Ovary (tissue), 10 donors: Measurements from ENCODE around the gene CTLA4. TPM values are rescaled to one million over a fixed set of nuclear protein-coding genes. Genes with fewer than 3 reads are reported as not detected.

Experiments used
- DNase-seq, 5 donors: peaks; one replicate each; pipeline ENCODE4 v3.0.0-alpha.2; 2019 to 2020
- H3K27ac ChIP-seq, 2 donors: fragments of 200-600 bp; one replicate each; pipeline versions ENCODE4 v1.5.1 to v1.8.0; 2019 to 2022
- H3K27me3 ChIP-seq: fragments of 200-600 bp; one replicate; pipeline ENCODE4 v1.8.0; 2022
- H3K36me3 ChIP-seq: fragments of 200-600 bp; sonication (generic); one replicate; pipeline ENCODE4 v1.5.1; 2019
- H3K4me1 ChIP-seq: one replicate; pipeline ENCODE4 v1.8.1; 2013; ENCODE audit warnings: mild to moderate bottlenecking, moderate library complexity; ENCODE audit not compliant: insufficient read depth
- H3K4me3 ChIP-seq: fragments of 200-600 bp; sonication (generic); one replicate; pipeline ENCODE4 v1.5.1; 2017
- H3K9me3 ChIP-seq, 2 donors: fragments of 200-600 bp in 1 of 2; sonication (generic) in 1 of 2; one replicate each; pipeline versions ENCODE4 v1.5.1 to v1.8.1; 2013 to 2019; ENCODE audit warnings: mild to moderate bottlenecking in 1 of 2, moderate library complexity in 1 of 2
- CTCF ChIP-seq, 3 donors: fragments of 450-650 bp in 2 of 3; fragments of 200-600 bp in 1 of 3; IDR thresholded peaks; one replicate each; pipeline versions ENCODE4 v1.5.1 to v1.8.0; 2016 to 2022; ENCODE audit warnings: antibody characterized with exemption in 3 of 3, mild to moderate bottlenecking in 1 of 3
- EP300 ChIP-seq: sonication (generic); formaldehyde crosslinking; IDR thresholded peaks from one replicate; pipeline ENCODE4 v1.6.1; 2017; ENCODE audit warnings: antibody characterized with exemption
- POLR2A ChIP-seq: fragments of 450-650 bp; IDR thresholded peaks from one replicate; pipeline ENCODE4 v1.6.1; 2017; ENCODE audit warnings: antibody characterized with exemption, mild to moderate bottlenecking, moderate library complexity
- WGBS, 3 donors: extraction: QIAGEN DNeasy Blood & Tissue Kit in 1 of 3; methylation state at CpG; one replicate each; pipeline versions ENCODE4 v1.1.5 to v1.1.7; 2013 to 2017; 5-methylcytosine and 5-hydroxymethylcytosine counted together
- intact Hi-C, 4 donors: fragments of 100-400 bp; cut with DNase I; formaldehyde crosslinking; loops; one replicate each; pipeline versions ENCODE4 v1.11.0 to v1.15.1; 2022 to 2023
- long read RNA-seq, 3 donors: library from polyadenylated mRNA in 2 of 3; unstranded in 2 of 3; transcript quantifications; one replicate each; pipeline ENCODE4 v2.0.0 and lab custom pipeline, GENCODE V29; 2021 to 2026
- polyA plus RNA-seq, 2 donors: library from polyadenylated mRNA; stranded (reverse); fragments of 200-250 nt in 1 of 2; fragments of 350-450 nt in 1 of 2; fragmentation: Illumina TruSeq in 1 of 2; extraction: RNeasy Lipid Tissue Mini Kit (QIAGEN cat#74804) in 1 of 2; gene quantifications; one replicate each; pipeline ENCODE4 v1.2.3, GENCODE V29; 2013 to 2014
- total RNA-seq, 7 donors: library from RNA; depleted of rRNA in 2 of 7; stranded (reverse); fragments of >200 nt in 2 of 7; fragmentation: NEBNext Ultra II Directional in 3 of 7; extraction: Animal tissue kit (Norgen Biotek cat#: 25700) in 3 of 7; gene quantifications; one replicate each; pipeline versions ENCODE4 v1.1.0 to v1.2.4, GENCODE V29; 2016 to 2023
- donor health status: DM: no; HTN: no; CAD: no; lungs with moderate emphysema.
- donor health status: DM: no; HTN: no; CAD: no.
- donor health status: Bipolar disorder and iron deficiency.
- donor health status: DM: yes; HTN: yes; CAD: no.
- donor health status: DM: no; HTN: no; CAD: no.
- donor health status: DM: yes; HTN: yes; CAD: no.

Gene CTLA4
- total RNA-seq (under 1 TPM in 1 of 7 donors, not detected in 6; 0.51 TPM), polyA plus RNA-seq (under 1 TPM; 0.04 to 0.17 TPM)
- long read RNA-seq, donor 1 = 0 reads
- long read RNA-seq, donor 2 = 0 reads
- long read RNA-seq, donor 3 = 0 reads

DNA sequence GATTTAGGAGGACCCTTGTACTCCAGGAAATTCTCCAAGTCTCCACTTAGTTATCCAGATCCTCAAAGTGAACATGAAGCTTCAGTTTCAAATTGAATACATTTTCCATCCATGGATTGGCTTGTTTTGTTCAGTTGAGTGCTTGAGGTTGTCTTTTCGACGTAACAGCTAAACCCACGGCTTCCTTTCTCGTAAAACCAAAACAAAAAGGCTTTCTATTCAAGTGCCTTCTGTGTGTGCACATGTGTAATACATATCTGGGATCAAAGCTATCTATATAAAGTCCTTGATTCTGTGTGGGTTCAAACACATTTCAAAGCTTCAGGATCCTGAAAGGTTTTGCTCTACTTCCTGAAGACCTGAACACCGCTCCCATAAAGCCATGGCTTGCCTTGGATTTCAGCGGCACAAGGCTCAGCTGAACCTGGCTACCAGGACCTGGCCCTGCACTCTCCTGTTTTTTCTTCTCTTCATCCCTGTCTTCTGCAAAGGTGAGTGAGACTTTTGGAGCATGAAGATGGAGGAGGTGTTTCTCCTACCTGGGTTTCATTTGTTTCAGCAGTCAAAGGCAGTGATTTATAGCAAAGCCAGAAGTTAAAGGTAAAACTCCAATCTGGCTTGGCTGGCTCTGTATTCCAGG is at the start of gene CTLA4:
Gene CTLA4, plus strand, starts transcription at position 211 of the 640 bp plus-strand sequence. Its CDS starts 172 bp downstream, at position 383.
- 84 to 93% (median 87%) methylated on average over 6 of the region's 6 CpGs for WGBS, 3 donors
- DNase-seq = no peak

GRCh38 chr2:203818656-203819055 is 48.9 kb upstream of the CTLA4 start:
- TF ChIP-seq POLR2A (no peak), EP300 (no peak), CTCF (IDR thresholded peaks at IDR 0.05) (no peak)
- Histone ChIP-seq H3K27ac (no peak overlapping the region), H3K36me3 (no peaks in the 10 kb centered on the region), H3K27me3 (no peaks in the 10 kb centered on the region), H3K4me1 (no peaks in the 10 kb centered on the region), H3K9me3 (no peaks in the 10 kb centered on the region), H3K4me3 (no peak overlapping the region)
- DNase-seq = no peak
- WGBS, 3 donors = 92 to 95% (median 94%) methylated on average over 2 of the region's 2 CpGs
- intact Hi-C loops = loop anchor here in 2 of 4 donors (10.0 kb wide), 2 partner anchors 324 to 334 kb away; no protein-coding TSS in a partner anchor

More for the DNA sequence above, at the start of gene CTLA4:
- TF ChIP-seq EP300 (no peak), CTCF (IDR thresholded peaks at IDR 0.05) (no peak), POLR2A (no peak)
- intact Hi-C loops = no loop called here
- Histone ChIP-seq H3K9me3 (no peaks in the 10 kb centered on the region), H3K4me3 (no peak within 1 kb of the TSS), H3K27me3 (no peaks in the 10 kb centered on the region), H3K36me3 (no peaks in the 10 kb centered on the region), H3K4me1 (no peaks in the 10 kb centered on the region), H3K27ac (no peak within 1 kb of the TSS)

DNA sequence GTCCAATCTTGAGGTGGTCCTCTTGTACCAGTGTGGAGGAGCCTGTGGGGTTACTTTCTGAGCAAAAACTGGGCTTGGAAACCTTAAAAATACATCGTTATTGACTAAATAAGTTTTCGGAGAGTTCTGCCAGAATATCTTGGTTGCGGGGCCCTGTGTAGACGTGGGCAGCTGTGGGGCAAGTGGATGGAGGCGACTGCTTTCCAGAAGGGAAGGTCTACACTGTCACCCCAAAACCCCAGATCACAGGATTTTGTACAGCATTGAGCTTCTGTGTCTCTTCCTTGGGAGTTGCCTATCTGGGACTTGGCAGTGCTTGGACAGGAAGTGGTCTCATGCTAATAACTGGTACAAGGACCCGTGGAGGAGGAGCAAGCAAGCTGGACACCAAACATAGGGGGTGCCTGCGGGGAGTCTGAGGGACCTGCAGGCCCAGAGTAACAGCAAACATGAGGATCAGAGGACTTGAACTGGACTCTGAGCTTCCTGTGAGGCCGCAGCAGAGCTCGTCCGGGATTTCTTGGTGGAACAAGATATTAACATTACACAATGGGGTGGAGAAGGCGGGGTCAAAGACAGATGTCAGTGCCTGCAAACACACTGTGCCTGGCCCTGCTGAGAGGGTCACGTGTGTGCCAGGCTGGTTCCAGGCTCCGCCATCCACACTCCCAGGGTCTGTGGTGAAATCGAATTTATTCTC is 48.0 kb upstream of the CTLA4 start:
- 80 to 83% (median 80%) methylated on average over 14 of the region's 14 CpGs for WGBS, 3 donors
- Histone ChIP-seq H3K9me3 (no peaks in the 10 kb centered on the region), H3K4me3 (no peak overlapping the region), H3K27ac (no peak overlapping the region), H3K4me1 (no peaks in the 10 kb centered on the region), H3K36me3 (no peaks in the 10 kb centered on the region), H3K27me3 (no peaks in the 10 kb centered on the region)
- no peak for DNase-seq
- TF ChIP-seq EP300 (no peak), CTCF (IDR thresholded peaks at IDR 0.05) (no peak), POLR2A (no peak)
- intact Hi-C loops = loop anchor here in 2 of 4 donors (10.0 kb wide), 2 partner anchors 325 to 335 kb away; no protein-coding TSS in a partner anchor

DNA sequence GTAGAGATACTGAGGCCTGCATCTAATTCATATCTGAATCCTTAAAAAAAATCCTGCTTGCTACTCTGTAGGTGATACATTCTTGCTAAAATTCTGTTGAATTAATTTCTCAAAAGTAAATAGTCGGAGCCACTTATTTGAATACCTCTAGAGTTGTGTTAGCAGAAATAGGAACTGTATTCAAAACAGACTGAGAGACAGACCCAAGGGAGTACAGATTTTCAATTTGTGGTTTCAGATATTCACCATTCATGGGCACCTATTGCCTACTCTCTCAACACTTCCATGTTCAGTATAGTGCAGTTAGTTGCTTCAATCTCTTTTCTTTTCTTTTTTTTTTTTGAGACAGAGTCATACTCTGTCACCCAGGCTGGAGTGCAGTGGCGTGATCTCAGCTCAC is 46.6 kb upstream of the CTLA4 start:
- TF ChIP-seq POLR2A = no peak
- WGBS, 3 donors = 92 to 96% (median 93%) methylated on average over 2 of the region's 2 CpGs
- no peaks in the 10 kb centered on the region for H3K27me3 ChIP-seq
- no peaks in the 10 kb centered on the region for H3K9me3 ChIP-seq
- no peaks in the 10 kb centered on the region for H3K36me3 ChIP-seq
- no peak for DNase-seq
- no peak overlapping the region for H3K4me3 ChIP-seq
- intact Hi-C loops = no loop called here
- no peak overlapping the region for H3K27ac ChIP-seq
- H3K4me1 ChIP-seq = no peaks in the 10 kb centered on the region

DNA sequence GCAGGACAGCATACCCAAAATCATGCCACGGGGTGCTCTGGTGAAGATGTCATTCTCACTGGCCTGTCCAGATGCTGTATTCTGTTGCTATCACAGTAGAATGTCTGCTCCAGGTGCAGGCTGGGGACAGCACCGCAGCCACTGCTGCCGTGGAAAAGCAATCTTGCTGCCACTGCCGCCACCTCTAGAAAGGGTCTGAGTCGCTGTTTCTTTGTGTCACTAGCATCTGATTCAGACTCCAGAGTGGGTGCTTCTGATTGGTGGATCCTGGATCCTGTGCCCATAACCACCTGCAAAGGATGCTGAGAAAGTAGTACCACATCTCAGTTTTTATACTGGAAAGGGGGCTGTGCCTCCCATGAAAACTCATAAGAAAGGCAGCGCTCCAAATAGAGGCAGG is 45.3 kb upstream of the CTLA4 start:
- Histone ChIP-seq H3K27ac (no peak overlapping the region), H3K4me1 (no peaks in the 10 kb centered on the region), H3K4me3 (no peak overlapping the region), H3K9me3 (no peaks in the 10 kb centered on the region), H3K27me3 (no peaks in the 10 kb centered on the region), H3K36me3 (no peaks in the 10 kb centered on the region)
- TF ChIP-seq CTCF (IDR thresholded peaks at IDR 0.05) (no peak), EP300 (no peak), POLR2A (no peak)
- 87 to 96% (median 91%) methylated on average over 6 of the region's 6 CpGs for WGBS, 3 donors
- DNase-seq = no peak
- intact Hi-C loops = no loop called here
